Astrocyte (in vitro differentiated cells and primary cell): ENCODE measurements around the gene FICD. TPM values are rescaled to one million over a fixed set of nuclear protein-coding genes. Genes with fewer than 3 reads are reported as not detected.
"Not testable (repeated sequence)": the region's sequence is repeated elsewhere in the genome, so short reads cannot be mapped to it uniquely, and the experiment has no call there.

Experiments
- DNase-seq: peaks from one replicate; pipeline ENCODE4 v3.0.0-alpha.2; 2010; ENCODE audit warnings: low read depth
- FAIRE-seq: peaks from 2 replicates; lab custom pipeline; 2011; peaks lifted over from hg19 to GRCh38; lab: Jason Lieb, UNC
- H2AFZ ChIP-seq: 2 replicates; pipeline ENCODE4 v1.6.0; 2012; ENCODE audit warnings: low read depth, low read length, inconsistent platforms
- H3K27ac ChIP-seq: 2 replicates; pipeline ENCODE4 v1.5.1; 2011; ENCODE audit warnings: low read depth, low read length, inconsistent platforms
- H3K27me3 ChIP-seq: 2 replicates; pipeline ENCODE4 v1.6.0; 2011; ENCODE audit warnings: low read length, inconsistent platforms; ENCODE audit not compliant: insufficient read depth
- H3K36me3 ChIP-seq: 2 replicates; pipeline ENCODE4 v1.5.1; 2011; ENCODE audit warnings: low read length, inconsistent platforms; ENCODE audit not compliant: insufficient read depth
- H3K4me1 ChIP-seq: 2 replicates; pipeline ENCODE4 v1.5.1; 2011; ENCODE audit warnings: low read length, inconsistent platforms; ENCODE audit not compliant: insufficient read depth
- H3K4me2 ChIP-seq: 2 replicates; pipeline ENCODE4 v1.6.0; 2012; ENCODE audit warnings: low read length, inconsistent platforms
- H3K4me3 ChIP-seq: 2 replicates; pipeline ENCODE4 v1.5.1; 2011; ENCODE audit warnings: low read depth, mild to moderate bottlenecking, low read length, inconsistent platforms; ENCODE audit not compliant: insufficient read depth
- H3K79me2 ChIP-seq: 2 replicates; pipeline ENCODE4 v1.6.0; 2012; ENCODE audit warnings: mild to moderate bottlenecking, low read length, inconsistent platforms; ENCODE audit not compliant: insufficient read depth
- H3K9ac ChIP-seq: 2 replicates; pipeline ENCODE4 v1.6.0; 2012; ENCODE audit warnings: mild to moderate bottlenecking, low read length, inconsistent platforms
- H3K9me3 ChIP-seq: 2 replicates; pipeline ENCODE4 v1.5.1; 2012; ENCODE audit warnings: low read depth, mild to moderate bottlenecking, low read length, inconsistent platforms; ENCODE audit not compliant: insufficient read depth
- H4K20me1 ChIP-seq: 2 replicates; pipeline ENCODE4 v1.6.0; 2012; ENCODE audit warnings: low read length, inconsistent platforms; ENCODE audit not compliant: insufficient read depth
- H3K27ac Mint-ChIP-seq: one replicate; pipeline ENCODE4 v1.8.0; 2021; ENCODE audit warnings: mild to moderate bottlenecking, mixed read lengths; ENCODE audit not compliant: unreplicated experiment
- H3K27me3 Mint-ChIP-seq: one replicate; pipeline ENCODE4 v1.8.0; 2021; ENCODE audit warnings: low read depth, mixed read lengths; ENCODE audit not compliant: unreplicated experiment
- H3K36me3 Mint-ChIP-seq: one replicate; pipeline ENCODE4 v1.8.0; 2021; ENCODE audit warnings: low read depth, mixed read lengths; ENCODE audit not compliant: unreplicated experiment
- H3K4me1 Mint-ChIP-seq: one replicate; pipeline ENCODE4 v1.8.0; 2021; ENCODE audit warnings: low read depth, mixed read lengths; ENCODE audit not compliant: unreplicated experiment
- H3K4me3 Mint-ChIP-seq: one replicate; pipeline ENCODE4 v1.8.0; 2021; ENCODE audit warnings: mild to moderate bottlenecking, moderate library complexity, mixed read lengths; ENCODE audit not compliant: unreplicated experiment
- H3K9me3 Mint-ChIP-seq: one replicate; pipeline ENCODE4 v1.8.0; 2021; ENCODE audit warnings: mild to moderate bottlenecking, mixed read lengths; ENCODE audit not compliant: unreplicated experiment
- EZH2 ChIP-seq: IDR thresholded peaks from 2 replicates; pipeline ENCODE4 v1.6.1; 2012; ENCODE audit warnings: mild to moderate bottlenecking, low read length, inconsistent platforms; ENCODE audit not compliant: insufficient read depth
- total RNA-seq: library from RNA; stranded (reverse); gene quantifications from 2 replicates; pipeline ENCODE4 v1.2.1, GENCODE V29; 2021
- TF ChIP-seq, protein P1 (sequence below): IDR thresholded peaks from 2 replicates; pipeline ENCODE4 v1.5.1; 2011; ENCODE audit warnings: low read depth, mild to moderate bottlenecking, inconsistent platforms, low read length, moderate library complexity; ENCODE audit not compliant: insufficient read depth

The FICD gene
- total RNA-seq, 1 donor from 2014 or later: 3.5 TPM

DNA sequence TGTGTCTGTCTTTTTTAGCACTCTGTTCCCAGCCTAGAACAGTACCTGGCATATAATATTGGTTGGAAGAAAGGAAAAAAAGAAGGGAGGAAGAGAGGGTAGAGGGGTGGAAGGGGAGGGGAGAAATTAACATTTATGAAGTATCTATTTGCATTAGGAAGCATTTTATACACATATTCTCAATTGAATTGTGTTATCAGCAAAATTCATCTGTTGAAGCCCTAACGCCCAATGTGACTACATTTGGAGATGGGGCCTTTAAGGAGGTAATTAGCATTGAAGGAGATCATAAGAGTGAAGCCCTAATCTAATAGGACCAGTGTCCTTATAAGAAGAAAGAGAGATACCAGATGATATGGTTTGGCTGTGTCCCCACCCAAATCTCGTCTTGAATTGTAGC, 30.2 kb upstream of the FICD start:
- no peaks in the 10 kb centered on the region for H3K9me3 ChIP-seq
- no peaks in the 10 kb centered on the region for H3K36me3 ChIP-seq
- no peaks in the 10 kb centered on the region for H4K20me1 ChIP-seq
- H3K4me2 ChIP-seq: no peak overlapping the region
- FAIRE-seq: no peak
- H3K4me3 ChIP-seq: no peak overlapping the region
- H3K79me2 ChIP-seq: no peaks in the 10 kb centered on the region
- H3K27me3 ChIP-seq: no peaks in the 10 kb centered on the region
- no peaks in the 10 kb centered on the region for H3K36me3 Mint-ChIP-seq
- no peak overlapping the region for H3K4me3 Mint-ChIP-seq
- peaks cover 5% of the 10 kb centered on the region for H3K9me3 Mint-ChIP-seq
- no peak overlapping the region for H3K9ac ChIP-seq
- TF ChIP-seq, protein P1, sequence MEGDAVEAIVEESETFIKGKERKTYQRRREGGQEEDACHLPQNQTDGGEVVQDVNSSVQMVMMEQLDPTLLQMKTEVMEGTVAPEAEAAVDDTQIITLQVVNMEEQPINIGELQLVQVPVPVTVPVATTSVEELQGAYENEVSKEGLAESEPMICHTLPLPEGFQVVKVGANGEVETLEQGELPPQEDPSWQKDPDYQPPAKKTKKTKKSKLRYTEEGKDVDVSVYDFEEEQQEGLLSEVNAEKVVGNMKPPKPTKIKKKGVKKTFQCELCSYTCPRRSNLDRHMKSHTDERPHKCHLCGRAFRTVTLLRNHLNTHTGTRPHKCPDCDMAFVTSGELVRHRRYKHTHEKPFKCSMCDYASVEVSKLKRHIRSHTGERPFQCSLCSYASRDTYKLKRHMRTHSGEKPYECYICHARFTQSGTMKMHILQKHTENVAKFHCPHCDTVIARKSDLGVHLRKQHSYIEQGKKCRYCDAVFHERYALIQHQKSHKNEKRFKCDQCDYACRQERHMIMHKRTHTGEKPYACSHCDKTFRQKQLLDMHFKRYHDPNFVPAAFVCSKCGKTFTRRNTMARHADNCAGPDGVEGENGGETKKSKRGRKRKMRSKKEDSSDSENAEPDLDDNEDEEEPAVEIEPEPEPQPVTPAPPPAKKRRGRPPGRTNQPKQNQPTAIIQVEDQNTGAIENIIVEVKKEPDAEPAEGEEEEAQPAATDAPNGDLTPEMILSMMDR: no peak
- no peak for TF ChIP-seq EZH2
- H3K27ac ChIP-seq: no peak overlapping the region
- peaks cover 16% of the 10 kb centered on the region for H3K4me1 Mint-ChIP-seq
- DNase-seq: no peak
- no peak overlapping the region for H3K27ac Mint-ChIP-seq
- H3K27me3 Mint-ChIP-seq: peaks cover 4% of the 10 kb centered on the region
- H3K4me1 ChIP-seq: peaks cover 7% of the 10 kb centered on the region
- no peak overlapping the region for H2AFZ ChIP-seq

DNA sequence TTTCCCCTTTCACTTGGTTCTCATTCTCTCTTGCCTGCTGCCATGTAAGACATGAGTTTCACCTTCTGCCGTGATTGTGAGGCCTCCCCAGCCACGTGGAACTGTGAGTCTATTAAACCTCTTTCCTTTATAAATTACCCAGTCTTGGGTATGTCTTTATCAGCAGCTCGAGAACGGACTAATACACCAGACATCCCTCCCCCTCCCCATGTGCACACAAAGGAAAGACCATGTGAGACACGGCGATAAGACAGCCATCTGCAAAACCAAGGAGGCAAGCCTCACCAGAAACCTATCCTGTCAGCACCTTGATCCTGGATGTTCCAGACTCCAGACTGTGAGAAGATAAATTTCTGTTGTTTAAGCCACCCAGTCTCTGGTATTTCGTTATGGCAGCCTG, 29.7 kb upstream of the FICD start:
- H3K79me2 ChIP-seq, H2AFZ ChIP-seq, H3K36me3 ChIP-seq, H3K4me3 Mint-ChIP-seq, H3K4me1 ChIP-seq, H3K27ac ChIP-seq, H3K4me2 ChIP-seq, H3K27me3 Mint-ChIP-seq, H3K9me3 Mint-ChIP-seq, H3K9ac ChIP-seq, H3K4me3 ChIP-seq, H3K27ac Mint-ChIP-seq, H3K9me3 ChIP-seq, FAIRE-seq, H3K27me3 ChIP-seq, H4K20me1 ChIP-seq, H3K36me3 Mint-ChIP-seq, DNase-seq: not testable (repeated sequence)
- peaks cover 16% of the 10 kb centered on the region for H3K4me1 Mint-ChIP-seq

DNA sequence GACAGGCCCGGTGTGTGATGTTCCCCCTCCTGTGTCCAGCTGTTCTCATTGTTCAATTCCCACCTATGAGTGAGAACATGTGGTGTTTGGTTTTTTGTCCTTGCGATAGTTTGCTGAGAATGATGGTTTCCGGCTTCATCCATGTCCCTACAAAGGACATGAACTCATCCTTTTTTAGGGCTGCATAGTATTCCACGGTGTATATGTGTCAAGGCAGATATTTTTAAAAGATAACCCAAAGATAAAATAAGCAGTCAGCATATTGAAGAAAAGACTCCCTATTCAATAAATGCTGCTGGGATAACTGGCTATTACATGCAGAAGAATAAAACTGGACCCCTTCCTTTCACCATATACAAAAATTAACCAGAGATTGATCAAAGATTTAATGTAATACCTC, 28.0 kb upstream of the FICD start:
- not testable (repeated sequence) for H3K9me3 ChIP-seq, H2AFZ ChIP-seq, H3K36me3 Mint-ChIP-seq, FAIRE-seq, H3K36me3 ChIP-seq, H3K27me3 Mint-ChIP-seq, H4K20me1 ChIP-seq, H3K27ac ChIP-seq, H3K27ac Mint-ChIP-seq, H3K9ac ChIP-seq, DNase-seq, H3K9me3 Mint-ChIP-seq, H3K4me2 ChIP-seq, H3K4me3 Mint-ChIP-seq, H3K79me2 ChIP-seq, H3K4me1 ChIP-seq, H3K4me3 ChIP-seq, H3K27me3 ChIP-seq
- peaks cover 16% of the 10 kb centered on the region for H3K4me1 Mint-ChIP-seq

DNA sequence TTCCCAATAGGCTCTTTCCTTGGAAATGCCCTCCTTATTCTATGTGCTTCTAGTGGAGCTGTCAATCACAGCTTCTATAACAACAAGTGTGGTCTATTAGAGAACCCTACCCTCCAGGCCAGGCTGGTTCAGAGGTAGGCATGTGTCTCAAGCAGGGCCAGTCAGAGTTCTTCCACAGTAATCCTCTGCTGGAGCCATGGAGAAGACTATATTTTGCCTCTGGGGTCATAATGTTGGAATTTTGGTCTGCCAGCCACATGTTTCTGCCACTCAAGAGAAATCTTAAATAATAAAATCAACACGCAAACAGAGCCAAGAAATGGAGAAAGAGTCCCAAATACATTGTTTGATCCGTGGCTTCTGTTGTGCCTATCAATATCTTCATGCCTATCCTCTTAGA, 23.8 kb upstream of the FICD start:
- Mint-ChIP-seq H3K27me3 (peaks cover 31% of the 10 kb centered on the region), H3K4me3 (no peak overlapping the region), H3K4me1 (no peaks in the 10 kb centered on the region), H3K27ac (no peak overlapping the region), H3K36me3 (no peaks in the 10 kb centered on the region), H3K9me3 (peaks cover 3% of the 10 kb centered on the region)
- Histone ChIP-seq H4K20me1 (no peaks in the 10 kb centered on the region), H3K9ac (no peak overlapping the region), H3K79me2 (no peaks in the 10 kb centered on the region), H3K36me3 (no peaks in the 10 kb centered on the region), H3K4me2 (no peak overlapping the region), H3K4me1 (no peaks in the 10 kb centered on the region), H2AFZ (no peak overlapping the region), H3K4me3 (no peak overlapping the region), H3K9me3 (no peaks in the 10 kb centered on the region), H3K27ac (no peak overlapping the region), H3K27me3 (peaks cover 9% of the 10 kb centered on the region)
- DNase-seq: no peak
- no peak for TF ChIP-seq EZH2
- TF ChIP-seq, protein P1: no peak
- no peak for FAIRE-seq
